Measurements from ENCODE around the gene LPCAT3.

LPCAT3 gene

DNA sequence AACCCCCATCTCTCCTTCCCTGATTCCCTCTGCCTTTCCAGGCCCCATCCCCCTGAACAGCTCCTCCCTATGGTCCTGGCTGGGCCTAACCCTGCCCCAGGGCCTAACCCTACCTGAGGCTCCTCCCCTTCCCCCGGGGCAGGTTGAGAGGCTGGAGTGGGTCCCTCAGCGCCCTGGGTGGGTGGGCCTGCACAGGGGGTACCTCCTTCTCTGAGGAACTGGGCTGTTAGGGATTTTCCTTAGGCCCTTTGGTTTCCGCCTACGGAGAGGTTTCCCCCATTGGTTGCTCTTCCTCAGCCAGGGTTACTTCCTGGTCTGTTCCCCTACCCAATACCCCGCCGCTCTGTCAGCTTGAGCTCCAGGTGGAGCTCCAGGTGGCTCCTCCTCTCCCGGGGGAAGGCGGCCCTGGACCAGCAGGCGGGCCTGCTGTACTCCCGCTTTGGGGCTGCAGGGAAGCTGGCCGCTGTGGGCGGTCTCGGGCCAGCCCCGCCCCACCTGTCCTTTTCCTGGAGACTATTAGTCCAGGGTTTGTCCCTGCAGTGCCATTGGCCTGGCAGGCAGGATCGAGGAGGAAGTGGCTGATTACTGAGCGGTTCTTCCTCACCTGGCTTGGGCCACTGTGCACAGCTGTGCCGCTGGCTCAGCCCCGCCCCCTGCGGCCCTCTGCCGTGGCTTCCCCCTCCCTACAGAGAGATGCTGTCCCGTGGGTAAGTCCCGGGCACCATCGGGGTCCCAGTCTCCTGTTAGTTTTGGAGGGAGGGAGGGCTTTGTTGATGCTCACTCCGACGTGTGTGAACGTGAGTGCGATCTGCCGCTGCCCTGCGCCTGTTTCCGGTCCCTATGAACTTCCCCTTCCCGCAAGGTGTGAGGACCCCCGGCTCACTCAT, 72.0 kb downstream of the LPCAT3 start (continued):
- no peak for TF ChIP-seq SETDB1 (IDR thresholded peaks at IDR 0.05; ENCODE audit: insufficient read length, low read length)
- TF ChIP-seq ZNF138 (tag by site-specific recombination; IDR thresholded peaks at IDR 0.05; ENCODE audit: borderline replicate concordance), result no peak
- TF ChIP-seq ZNF121 (tag by site-specific recombination; IDR thresholded peaks at IDR 0.05), result no peak
- TF ChIP-seq, protein P1, sequence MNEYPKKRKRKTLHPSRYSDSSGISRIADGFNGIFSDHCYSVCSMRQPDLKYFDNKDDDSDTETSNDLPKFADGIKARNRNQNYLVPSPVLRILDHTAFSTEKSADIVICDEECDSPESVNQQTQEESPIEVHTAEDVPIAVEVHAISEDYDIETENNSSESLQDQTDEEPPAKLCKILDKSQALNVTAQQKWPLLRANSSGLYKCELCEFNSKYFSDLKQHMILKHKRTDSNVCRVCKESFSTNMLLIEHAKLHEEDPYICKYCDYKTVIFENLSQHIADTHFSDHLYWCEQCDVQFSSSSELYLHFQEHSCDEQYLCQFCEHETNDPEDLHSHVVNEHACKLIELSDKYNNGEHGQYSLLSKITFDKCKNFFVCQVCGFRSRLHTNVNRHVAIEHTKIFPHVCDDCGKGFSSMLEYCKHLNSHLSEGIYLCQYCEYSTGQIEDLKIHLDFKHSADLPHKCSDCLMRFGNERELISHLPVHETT (tag by site-specific recombination; IDR thresholded peaks at IDR 0.05), result no peak
- TF ChIP-seq RBAK (tag by site-specific recombination; IDR thresholded peaks at IDR 0.05), result no peak
- TF ChIP-seq ZNF843 (tag by site-specific recombination; IDR thresholded peaks at IDR 0.05), result no peak
- TF ChIP-seq, protein P2, sequence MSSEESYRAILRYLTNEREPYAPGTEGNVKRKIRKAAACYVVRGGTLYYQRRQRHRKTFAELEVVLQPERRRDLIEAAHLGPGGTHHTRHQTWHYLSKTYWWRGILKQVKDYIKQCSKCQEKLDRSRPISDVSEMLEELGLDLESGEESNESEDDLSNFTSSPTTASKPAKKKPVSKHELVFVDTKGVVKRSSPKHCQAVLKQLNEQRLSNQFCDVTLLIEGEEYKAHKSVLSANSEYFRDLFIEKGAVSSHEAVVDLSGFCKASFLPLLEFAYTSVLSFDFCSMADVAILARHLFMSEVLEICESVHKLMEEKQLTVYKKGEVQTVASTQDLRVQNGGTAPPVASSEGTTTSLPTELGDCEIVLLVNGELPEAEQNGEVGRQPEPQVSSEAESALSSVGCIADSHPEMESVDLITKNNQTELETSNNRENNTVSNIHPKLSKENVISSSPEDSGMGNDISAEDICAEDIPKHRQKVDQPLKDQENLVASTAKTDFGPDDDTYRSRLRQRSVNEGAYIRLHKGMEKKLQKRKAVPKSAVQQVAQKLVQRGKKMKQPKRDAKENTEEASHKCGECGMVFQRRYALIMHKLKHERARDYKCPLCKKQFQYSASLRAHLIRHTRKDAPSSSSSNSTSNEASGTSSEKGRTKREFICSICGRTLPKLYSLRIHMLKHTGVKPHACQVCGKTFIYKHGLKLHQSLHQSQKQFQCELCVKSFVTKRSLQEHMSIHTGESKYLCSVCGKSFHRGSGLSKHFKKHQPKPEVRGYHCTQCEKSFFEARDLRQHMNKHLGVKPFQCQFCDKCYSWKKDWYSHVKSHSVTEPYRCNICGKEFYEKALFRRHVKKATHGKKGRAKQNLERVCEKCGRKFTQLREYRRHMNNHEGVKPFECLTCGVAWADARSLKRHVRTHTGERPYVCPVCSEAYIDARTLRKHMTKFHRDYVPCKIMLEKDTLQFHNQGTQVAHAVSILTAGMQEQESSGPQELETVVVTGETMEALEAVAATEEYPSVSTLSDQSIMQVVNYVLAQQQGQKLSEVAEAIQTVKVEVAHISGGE (tag by site-specific recombination; conservative IDR thresholded peaks at IDR 0.05; ENCODE audit: low read depth), result peak; percentile 44
- no peak for TF ChIP-seq ZNF571 (tag by site-specific recombination; IDR thresholded peaks at IDR 0.05)
- no peak for TF ChIP-seq ZNF404 (tag by site-specific recombination; IDR thresholded peaks at IDR 0.05)
- TF ChIP-seq ZNF48 (tag by site-specific recombination; IDR thresholded peaks at IDR 0.05), result no peak
- TF ChIP-seq, protein P3, sequence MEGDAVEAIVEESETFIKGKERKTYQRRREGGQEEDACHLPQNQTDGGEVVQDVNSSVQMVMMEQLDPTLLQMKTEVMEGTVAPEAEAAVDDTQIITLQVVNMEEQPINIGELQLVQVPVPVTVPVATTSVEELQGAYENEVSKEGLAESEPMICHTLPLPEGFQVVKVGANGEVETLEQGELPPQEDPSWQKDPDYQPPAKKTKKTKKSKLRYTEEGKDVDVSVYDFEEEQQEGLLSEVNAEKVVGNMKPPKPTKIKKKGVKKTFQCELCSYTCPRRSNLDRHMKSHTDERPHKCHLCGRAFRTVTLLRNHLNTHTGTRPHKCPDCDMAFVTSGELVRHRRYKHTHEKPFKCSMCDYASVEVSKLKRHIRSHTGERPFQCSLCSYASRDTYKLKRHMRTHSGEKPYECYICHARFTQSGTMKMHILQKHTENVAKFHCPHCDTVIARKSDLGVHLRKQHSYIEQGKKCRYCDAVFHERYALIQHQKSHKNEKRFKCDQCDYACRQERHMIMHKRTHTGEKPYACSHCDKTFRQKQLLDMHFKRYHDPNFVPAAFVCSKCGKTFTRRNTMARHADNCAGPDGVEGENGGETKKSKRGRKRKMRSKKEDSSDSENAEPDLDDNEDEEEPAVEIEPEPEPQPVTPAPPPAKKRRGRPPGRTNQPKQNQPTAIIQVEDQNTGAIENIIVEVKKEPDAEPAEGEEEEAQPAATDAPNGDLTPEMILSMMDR (tag by site-specific recombination; IDR thresholded peaks at IDR 0.05), result peak; percentile 27; the same call in 1 of the 2 replicates
- TF ChIP-seq ZNF600 (tag by site-specific recombination; IDR thresholded peaks at IDR 0.05), result peak; percentile 28; the same call in 1 of the 2 replicates
- TF ChIP-seq ZNF677 (tag by site-specific recombination; IDR thresholded peaks at IDR 0.05), result no peak
- TF ChIP-seq, protein P4, sequence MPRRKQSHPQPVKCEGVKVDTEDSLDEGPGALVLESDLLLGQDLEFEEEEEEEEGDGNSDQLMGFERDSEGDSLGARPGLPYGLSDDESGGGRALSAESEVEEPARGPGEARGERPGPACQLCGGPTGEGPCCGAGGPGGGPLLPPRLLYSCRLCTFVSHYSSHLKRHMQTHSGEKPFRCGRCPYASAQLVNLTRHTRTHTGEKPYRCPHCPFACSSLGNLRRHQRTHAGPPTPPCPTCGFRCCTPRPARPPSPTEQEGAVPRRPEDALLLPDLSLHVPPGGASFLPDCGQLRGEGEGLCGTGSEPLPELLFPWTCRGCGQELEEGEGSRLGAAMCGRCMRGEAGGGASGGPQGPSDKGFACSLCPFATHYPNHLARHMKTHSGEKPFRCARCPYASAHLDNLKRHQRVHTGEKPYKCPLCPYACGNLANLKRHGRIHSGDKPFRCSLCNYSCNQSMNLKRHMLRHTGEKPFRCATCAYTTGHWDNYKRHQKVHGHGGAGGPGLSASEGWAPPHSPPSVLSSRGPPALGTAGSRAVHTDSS (tag by site-specific recombination; IDR thresholded peaks at IDR 0.05), result no peak; the same call in 1 of the 2 replicates
- TF ChIP-seq, protein P5, sequence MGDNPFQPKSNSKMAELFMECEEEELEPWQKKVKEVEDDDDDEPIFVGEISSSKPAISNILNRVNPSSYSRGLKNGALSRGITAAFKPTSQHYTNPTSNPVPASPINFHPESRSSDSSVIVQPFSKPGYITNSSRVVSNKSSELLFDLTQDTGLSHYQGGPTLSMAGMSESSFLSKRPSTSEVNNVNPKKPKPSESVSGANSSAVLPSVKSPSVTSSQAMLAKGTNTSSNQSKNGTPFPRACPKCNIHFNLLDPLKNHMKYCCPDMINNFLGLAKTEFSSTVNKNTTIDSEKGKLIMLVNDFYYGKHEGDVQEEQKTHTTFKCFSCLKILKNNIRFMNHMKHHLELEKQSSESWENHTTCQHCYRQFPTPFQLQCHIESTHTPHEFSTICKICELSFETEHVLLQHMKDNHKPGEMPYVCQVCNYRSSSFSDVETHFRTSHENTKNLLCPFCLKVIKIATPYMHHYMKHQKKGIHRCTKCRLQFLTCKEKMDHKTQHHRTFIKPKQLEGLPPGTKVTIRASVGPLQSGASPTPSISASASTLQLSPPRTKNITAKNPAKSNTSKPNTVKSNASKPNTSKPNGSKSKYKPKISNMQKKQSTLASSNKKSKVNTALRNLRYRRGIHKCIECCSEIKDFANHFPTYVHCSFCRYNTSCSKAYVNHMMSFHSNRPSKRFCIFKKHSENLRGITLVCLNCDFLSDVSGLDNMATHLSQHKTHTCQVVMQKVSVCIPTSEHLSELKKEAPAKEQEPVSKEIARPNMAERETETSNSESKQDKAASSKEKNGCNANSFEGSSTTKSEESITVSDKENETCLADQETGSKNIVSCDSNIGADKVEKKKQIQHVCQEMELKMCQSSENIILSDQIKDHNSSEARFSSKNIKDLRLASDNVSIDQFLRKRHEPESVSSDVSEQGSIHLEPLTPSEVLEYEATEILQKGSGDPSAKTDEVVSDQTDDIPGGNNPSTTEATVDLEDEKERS (tag by site-specific recombination; IDR thresholded peaks at IDR 0.05), result no peak
- TF ChIP-seq ZNF133 (tag by site-specific recombination; IDR thresholded peaks at IDR 0.05), result no peak
- TF ChIP-seq, protein P6, sequence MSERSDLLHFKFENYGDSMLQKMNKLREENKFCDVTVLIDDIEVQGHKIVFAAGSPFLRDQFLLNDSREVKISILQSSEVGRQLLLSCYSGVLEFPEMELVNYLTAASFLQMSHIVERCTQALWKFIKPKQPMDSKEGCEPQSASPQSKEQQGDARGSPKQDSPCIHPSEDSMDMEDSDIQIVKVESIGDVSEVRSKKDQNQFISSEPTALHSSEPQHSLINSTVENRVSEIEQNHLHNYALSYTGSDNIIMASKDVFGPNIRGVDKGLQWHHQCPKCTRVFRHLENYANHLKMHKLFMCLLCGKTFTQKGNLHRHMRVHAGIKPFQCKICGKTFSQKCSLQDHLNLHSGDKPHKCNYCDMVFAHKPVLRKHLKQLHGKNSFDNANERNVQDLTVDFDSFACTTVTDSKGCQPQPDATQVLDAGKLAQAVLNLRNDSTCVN (tag by site-specific recombination; optimal IDR thresholded peaks at IDR 0.05), result peak; percentile 10
- TF ChIP-seq, protein P7, sequence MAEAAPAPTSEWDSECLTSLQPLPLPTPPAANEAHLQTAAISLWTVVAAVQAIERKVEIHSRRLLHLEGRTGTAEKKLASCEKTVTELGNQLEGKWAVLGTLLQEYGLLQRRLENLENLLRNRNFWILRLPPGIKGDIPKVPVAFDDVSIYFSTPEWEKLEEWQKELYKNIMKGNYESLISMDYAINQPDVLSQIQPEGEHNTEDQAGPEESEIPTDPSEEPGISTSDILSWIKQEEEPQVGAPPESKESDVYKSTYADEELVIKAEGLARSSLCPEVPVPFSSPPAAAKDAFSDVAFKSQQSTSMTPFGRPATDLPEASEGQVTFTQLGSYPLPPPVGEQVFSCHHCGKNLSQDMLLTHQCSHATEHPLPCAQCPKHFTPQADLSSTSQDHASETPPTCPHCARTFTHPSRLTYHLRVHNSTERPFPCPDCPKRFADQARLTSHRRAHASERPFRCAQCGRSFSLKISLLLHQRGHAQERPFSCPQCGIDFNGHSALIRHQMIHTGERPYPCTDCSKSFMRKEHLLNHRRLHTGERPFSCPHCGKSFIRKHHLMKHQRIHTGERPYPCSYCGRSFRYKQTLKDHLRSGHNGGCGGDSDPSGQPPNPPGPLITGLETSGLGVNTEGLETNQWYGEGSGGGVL (tag by site-specific recombination; IDR thresholded peaks at IDR 0.05), result no peak
- TF ChIP-seq ZSCAN30 (tag by site-specific recombination; IDR thresholded peaks at IDR 0.05), result peak; percentile 44
- TF ChIP-seq ZNF248 (tag by site-specific recombination; IDR thresholded peaks at IDR 0.05), result no peak
- no peak for TF ChIP-seq ZNF391 (tag by site-specific recombination; IDR thresholded peaks at IDR 0.05; ENCODE audit: borderline replicate concordance, low read depth)

Measured in HEK293 (cell line).